ENCODE data around the gene RNF111.

DNA sequence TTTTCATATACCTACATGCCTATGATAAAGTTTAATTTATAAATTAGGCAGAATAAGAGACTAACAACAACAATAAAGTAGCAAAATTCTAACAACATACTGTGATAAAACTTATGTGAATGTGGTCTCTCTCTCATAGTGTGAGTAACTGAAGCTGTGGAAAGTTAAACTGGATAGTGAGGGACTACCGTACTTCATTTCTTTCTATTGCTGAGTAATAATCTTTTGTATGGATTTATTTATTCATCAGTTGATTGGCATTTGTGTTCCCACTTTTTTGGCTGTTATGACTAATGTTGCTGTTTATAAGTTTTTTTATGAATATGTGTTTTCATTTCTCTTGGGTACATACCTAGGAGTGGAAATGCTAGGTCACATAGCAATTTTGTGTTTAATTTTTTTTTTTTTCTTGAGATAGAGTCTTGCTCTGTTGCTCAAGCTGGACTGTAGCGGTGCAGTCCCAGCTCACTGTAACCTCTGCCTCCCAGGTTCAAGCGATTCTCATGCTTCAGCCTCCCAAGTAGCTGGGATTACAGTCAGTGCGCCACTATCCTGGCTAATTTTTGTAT, 41.0 kb downstream of the RNF111 start:
- no peak for TF ChIP-seq POLR2A (IDR thresholded peaks at IDR 0.05)
- TF ChIP-seq, protein P1, sequence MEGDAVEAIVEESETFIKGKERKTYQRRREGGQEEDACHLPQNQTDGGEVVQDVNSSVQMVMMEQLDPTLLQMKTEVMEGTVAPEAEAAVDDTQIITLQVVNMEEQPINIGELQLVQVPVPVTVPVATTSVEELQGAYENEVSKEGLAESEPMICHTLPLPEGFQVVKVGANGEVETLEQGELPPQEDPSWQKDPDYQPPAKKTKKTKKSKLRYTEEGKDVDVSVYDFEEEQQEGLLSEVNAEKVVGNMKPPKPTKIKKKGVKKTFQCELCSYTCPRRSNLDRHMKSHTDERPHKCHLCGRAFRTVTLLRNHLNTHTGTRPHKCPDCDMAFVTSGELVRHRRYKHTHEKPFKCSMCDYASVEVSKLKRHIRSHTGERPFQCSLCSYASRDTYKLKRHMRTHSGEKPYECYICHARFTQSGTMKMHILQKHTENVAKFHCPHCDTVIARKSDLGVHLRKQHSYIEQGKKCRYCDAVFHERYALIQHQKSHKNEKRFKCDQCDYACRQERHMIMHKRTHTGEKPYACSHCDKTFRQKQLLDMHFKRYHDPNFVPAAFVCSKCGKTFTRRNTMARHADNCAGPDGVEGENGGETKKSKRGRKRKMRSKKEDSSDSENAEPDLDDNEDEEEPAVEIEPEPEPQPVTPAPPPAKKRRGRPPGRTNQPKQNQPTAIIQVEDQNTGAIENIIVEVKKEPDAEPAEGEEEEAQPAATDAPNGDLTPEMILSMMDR (IDR thresholded peaks at IDR 0.05): no peak
